Measurements from ENCODE around the gene NFKB1. TPM values are rescaled to one million over a fixed set of nuclear protein-coding genes. Genes with fewer than 3 reads are reported as not detected.

NFKB1 gene
- total and polyA plus RNA-seq, 10 of the 15 experiments (the other 5 are each of a cell fraction or from before 2014, with no cell fraction given): 8.7 to 110 (median 57.3) TPM

DNA sequence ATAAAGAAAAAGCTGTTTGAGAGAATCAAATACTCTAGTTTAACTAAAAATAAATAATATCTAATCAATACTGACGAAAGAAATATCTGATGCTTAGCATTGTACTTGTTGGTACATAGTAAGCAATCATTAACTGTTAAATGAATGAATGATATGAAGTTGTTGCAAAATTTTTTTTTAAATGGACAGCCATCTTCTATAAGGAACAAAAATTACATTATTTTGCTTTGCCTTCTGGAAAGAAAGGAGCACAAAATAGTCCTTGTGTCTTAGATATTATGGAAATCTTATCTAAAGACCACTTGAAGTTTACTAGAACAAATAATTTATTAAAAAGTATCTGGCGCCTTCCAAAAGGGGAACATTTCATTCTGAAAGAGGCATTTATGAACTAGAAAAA, 4.5 kb downstream of the NFKB1 start:
- Histone ChIP-seq H3K36me3 (ENCODE audit: control insufficient read depth in 2 of 2, insufficient read depth in 2 of 2, low read length in 1 of 2) (peaks cover 0 to 4% of the 10 kb centered on the region in 2 experiments; a peak in 1 of 4 replicates), H4K20me1 (ENCODE audit: control insufficient read depth, insufficient read depth) (no peaks in the 10 kb centered on the region), H3K4me3 (peak overlapping the region; percentile 26), H3K4me1 (ENCODE audit: control insufficient read depth, insufficient read depth, low read length) (no peaks in the 10 kb centered on the region), H3K27me3 (replicated peaks in 1 of 2; ENCODE audit: control insufficient read depth in 2 of 2, insufficient read depth in 2 of 2, low read length in 1 of 2) (no peaks in the 10 kb centered on the region), H2AFZ (ENCODE audit: control insufficient read depth, low read depth, low read length) (no peak overlapping the region), H3K4me2 (ENCODE audit: control insufficient read depth, insufficient read depth) (peak overlapping the region; percentile 15), H3K27ac (ENCODE audit: control insufficient read depth, insufficient read depth) (no peak overlapping the region; the same call in 1 of the 2 replicates), H3K9me3 (replicated peaks; ENCODE audit: control insufficient read depth, insufficient read depth, low read length) (peaks cover 3% of the 10 kb centered on the region; the same call in 2 of the 3 replicates), H3K9ac (ENCODE audit: control insufficient read depth, insufficient read depth, low read length) (no peak overlapping the region; the same call in 1 of the 2 replicates), H3K79me2 (ENCODE audit: control insufficient read depth, insufficient read depth, low read length) (peaks cover 91% of the 10 kb centered on the region)
- no peak for DNase-seq (ENCODE audit: low read depth, low spot score)
- CTCF ChIA-PET: interaction anchor here (0.8 to 1.3 kb wide), 5 partner anchors 11 to 50 kb away, joined by 3 to 4 read pairs (median 3); no protein-coding TSS in a partner anchor
- no peak for FAIRE-seq
- SMC1A ChIA-PET (ENCODE audit: uncharacterized antibody, unreplicated experiment): interaction anchor here (0.7 to 2.9 kb wide), 9 partner anchors 14 to 80 kb away, joined by 3 to 10 read pairs (median 4); no protein-coding TSS in a partner anchor
- 43% methylated on average over 2 of the region's 2 CpGs for WGBS (ENCODE audit: insufficient coverage, insufficient replicate concordance, low lambda C conversion rate, missing lambda C conversion rate)
- POLR2A ChIA-PET: interaction anchor here (1.1 kb wide), 1 partner anchor 23 kb away, joined by 5 read pairs; no protein-coding TSS in a partner anchor
- RAD21 ChIA-PET (ENCODE audit: unreplicated experiment): interaction anchor here (0.7 to 1.1 kb wide), 4 partner anchors 24 to 111 kb away, joined by 3 to 4 read pairs (median 4); no protein-coding TSS in a partner anchor
- in situ Hi-C loops (cut with MboI) (no loop called here), intact Hi-C loops (cut with micrococcal nuclease; ENCODE audit: unreplicated experiment) (no loop called here)
- BruUV-seq (replicated peaks): no TSS peak
- no peak for ATAC-seq
- peak; percentile 95 for TF ChIP-seq ZNF24 (IDR thresholded peaks at IDR 0.05)
- TF ChIP-seq ZNF217 (IDR thresholded peaks at IDR 0.05): no peak

DNA sequence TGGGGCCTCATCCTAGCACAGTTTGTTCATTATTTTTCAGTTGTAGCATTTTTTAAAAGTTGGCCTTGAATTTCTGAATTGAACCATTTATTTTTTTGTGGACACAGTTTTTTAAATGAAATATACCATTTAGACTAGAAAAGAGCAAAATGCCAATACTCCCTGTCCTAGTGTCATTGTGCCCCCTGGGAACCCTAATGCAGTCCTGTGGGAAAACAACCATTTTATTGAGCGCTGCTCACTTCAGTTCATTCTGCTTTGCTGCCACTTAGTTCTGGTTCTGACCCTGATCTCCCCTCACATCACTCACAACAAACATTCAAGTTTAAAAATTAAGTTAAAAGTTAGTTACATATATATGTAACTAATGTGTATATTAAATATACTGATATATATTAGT, 5.4 kb downstream of the NFKB1 start:
- Histone ChIP-seq H3K9ac (ENCODE audit: control insufficient read depth, insufficient read depth, low read length) (peak overlapping the region; percentile 24), H3K9me3 (replicated peaks; ENCODE audit: control insufficient read depth, insufficient read depth, low read length) (peaks cover 3% of the 10 kb centered on the region; the same call in 2 of the 3 replicates), H3K4me3 (peak overlapping the region; percentile 26), H2AFZ (ENCODE audit: control insufficient read depth, low read depth, low read length) (no peak overlapping the region), H3K79me2 (ENCODE audit: control insufficient read depth, insufficient read depth, low read length) (peaks cover 98% of the 10 kb centered on the region), H3K27me3 (replicated peaks in 1 of 2; ENCODE audit: control insufficient read depth in 2 of 2, insufficient read depth in 2 of 2, low read length in 1 of 2) (no peaks in the 10 kb centered on the region), H3K4me2 (ENCODE audit: control insufficient read depth, insufficient read depth) (peak overlapping the region; percentile 46; the same call in 1 of the 2 replicates), H4K20me1 (ENCODE audit: control insufficient read depth, insufficient read depth) (no peaks in the 10 kb centered on the region), H3K36me3 (ENCODE audit: control insufficient read depth in 2 of 2, insufficient read depth in 2 of 2, low read length in 1 of 2) (peaks cover 0 to 4% of the 10 kb centered on the region in 2 experiments; a peak in 1 of 4 replicates), H3K27ac (ENCODE audit: control insufficient read depth, insufficient read depth) (peak overlapping the region; percentile 35; the same call in 1 of the 2 replicates), H3K4me1 (ENCODE audit: control insufficient read depth, insufficient read depth, low read length) (no peaks in the 10 kb centered on the region)
- BruUV-seq (replicated peaks): no TSS peak
- DNase-seq (ENCODE audit: low read depth, low spot score) (no peak), ATAC-seq (no peak), FAIRE-seq (no peak)
- in situ Hi-C loops (cut with MboI): no loop called here
- intact Hi-C loops (cut with micrococcal nuclease; ENCODE audit: unreplicated experiment): no loop called here
- POLR2A ChIA-PET: interaction anchor here (1.2 kb wide), 1 partner anchor 14 kb away, joined by 4 read pairs; no protein-coding TSS in a partner anchor
- SMC1A ChIA-PET (ENCODE audit: uncharacterized antibody, unreplicated experiment): interaction anchor here (0.7 to 2.9 kb wide), 6 partner anchors 11 to 79 kb away, joined by 3 to 10 read pairs (median 4); no protein-coding TSS in a partner anchor
- peak; percentile 84 for TF ChIP-seq MEF2B (IDR thresholded peaks at IDR 0.05; ENCODE audit: partially characterized antibody, poor library complexity, severe bottlenecking)
- TF ChIP-seq NFXL1 (IDR thresholded peaks at IDR 0.05; ENCODE audit: borderline replicate concordance): no peak
- CTCF ChIA-PET: interaction anchor here (1.0 to 1.5 kb wide), 4 partner anchors 22 to 593 kb away, joined by 3 to 4 read pairs (median 3); partner anchors contain the start of gene BDH2
- WGBS (ENCODE audit: insufficient coverage, insufficient replicate concordance, low lambda C conversion rate, missing lambda C conversion rate): 11% methylated on average over 1 of the region's 1 CpG
- RAD21 ChIA-PET (ENCODE audit: unreplicated experiment): interaction anchor here (1.2 kb wide), 1 partner anchor 12 kb away, joined by 5 read pairs; no protein-coding TSS in a partner anchor
